ENCODE measurements around the gene MIPEP.

- TF ChIP-seq POLR2AphosphoS5 (IDR thresholded peaks at IDR 0.05), result no peak
- TF ChIP-seq, protein P1, sequence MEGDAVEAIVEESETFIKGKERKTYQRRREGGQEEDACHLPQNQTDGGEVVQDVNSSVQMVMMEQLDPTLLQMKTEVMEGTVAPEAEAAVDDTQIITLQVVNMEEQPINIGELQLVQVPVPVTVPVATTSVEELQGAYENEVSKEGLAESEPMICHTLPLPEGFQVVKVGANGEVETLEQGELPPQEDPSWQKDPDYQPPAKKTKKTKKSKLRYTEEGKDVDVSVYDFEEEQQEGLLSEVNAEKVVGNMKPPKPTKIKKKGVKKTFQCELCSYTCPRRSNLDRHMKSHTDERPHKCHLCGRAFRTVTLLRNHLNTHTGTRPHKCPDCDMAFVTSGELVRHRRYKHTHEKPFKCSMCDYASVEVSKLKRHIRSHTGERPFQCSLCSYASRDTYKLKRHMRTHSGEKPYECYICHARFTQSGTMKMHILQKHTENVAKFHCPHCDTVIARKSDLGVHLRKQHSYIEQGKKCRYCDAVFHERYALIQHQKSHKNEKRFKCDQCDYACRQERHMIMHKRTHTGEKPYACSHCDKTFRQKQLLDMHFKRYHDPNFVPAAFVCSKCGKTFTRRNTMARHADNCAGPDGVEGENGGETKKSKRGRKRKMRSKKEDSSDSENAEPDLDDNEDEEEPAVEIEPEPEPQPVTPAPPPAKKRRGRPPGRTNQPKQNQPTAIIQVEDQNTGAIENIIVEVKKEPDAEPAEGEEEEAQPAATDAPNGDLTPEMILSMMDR (IDR thresholded peaks at IDR 0.05), result no peak
- TF ChIP-seq POLR2A (IDR thresholded peaks at IDR 0.05), result no peak
These were observed 170.2 kb downstream of the MIPEP start for GRCh38 chr13:23718996-23719395.
